HG03103 (cell line): ENCODE results near the gene PDE2A.

ENCODE experiments used
- ATAC-seq: cut with Tn5 transposase; IDR thresholded peaks from one replicate; pipeline ENCODE4 v1.9.1; 2021; ENCODE audit warnings: low read depth; ENCODE audit not compliant: unreplicated experiment

PDE2A gene

GRCh38 chr11:72673943-72674828, at the start of gene PDE2A:
TSS of gene PDE2A (minus strand) at chr11:72674422. CDS start at chr11:72674207, 215 bp downstream.
- no peak for ATAC-seq

DNA sequence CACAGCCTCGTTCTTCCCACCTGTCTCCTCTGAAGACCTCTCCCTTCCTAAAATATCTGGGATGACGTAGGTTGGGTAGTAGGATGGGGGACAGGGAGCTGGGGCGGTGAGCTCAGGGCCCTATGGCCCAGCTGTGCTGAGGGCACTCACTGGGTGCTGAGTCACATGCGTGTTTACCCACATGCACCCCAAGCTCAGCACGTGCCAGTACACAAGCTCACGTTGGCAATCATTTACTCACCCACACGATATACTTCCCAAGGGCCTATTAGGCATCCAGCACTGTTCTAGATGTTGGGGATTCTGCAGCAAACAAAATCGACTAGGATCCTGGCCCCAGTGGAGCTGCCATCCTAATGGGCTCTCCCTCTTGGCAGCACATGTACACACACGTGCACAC, 49.3 kb upstream of the PDE2A start:
- no peak for ATAC-seq

DNA sequence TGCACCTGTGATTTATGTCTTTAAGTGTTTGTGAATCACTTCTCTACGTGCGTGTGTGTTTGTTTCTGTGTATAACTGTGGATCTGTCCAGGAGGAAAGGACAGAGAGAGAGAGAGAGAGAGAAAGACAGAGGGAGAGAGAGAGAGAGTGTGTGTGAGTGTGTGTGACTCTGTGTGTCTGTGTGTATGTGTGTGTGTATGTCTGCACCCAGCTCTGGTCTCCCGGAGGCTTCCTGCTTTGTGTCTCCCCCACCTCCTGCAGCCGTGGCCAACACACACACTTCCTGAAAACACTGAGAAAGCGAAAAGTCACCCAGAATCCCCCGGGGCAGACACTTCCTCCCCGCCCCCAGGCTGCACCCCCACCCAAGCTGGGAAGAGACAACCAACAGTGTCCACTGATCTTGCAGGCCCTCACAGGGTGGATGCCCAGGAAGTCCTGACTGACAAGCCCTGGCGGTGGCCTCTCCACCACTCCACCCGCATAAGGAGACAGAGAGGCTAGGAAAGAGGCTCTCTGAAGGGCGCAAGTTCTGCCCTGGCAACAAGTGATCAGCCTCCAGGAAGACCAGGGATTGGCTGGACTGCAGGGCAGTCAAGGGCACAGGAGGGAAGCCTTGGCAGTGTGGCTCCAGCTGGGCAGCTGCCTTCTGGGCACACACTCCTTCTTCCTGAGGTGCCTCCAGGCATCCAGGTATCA, 48.0 kb upstream of the PDE2A start:
- peak; percentile 77 for ATAC-seq

DNA sequence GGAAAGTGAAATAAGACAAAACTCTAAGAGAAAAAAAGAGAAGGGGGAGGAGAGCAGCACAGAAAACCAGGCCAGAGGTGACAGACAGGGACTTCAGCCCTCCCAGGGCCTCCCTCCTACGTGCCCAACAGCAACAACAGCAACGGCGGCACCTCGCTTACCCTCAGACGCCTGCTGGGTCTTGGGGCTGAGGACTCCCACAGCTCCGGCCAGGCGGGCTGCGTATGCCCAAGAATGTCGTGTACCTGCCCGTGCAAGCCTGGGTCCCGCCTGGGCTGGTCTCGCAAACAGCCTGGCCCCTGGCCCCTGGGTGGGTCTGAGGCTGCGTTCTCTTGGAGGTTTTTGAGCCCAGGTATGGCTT, 47.4 kb upstream of the PDE2A start:
- peak; percentile 5 for ATAC-seq

- ATAC-seq, result no peak
Measured at GRCh38 chr11:72721276-72721675, 47.1 kb upstream of the PDE2A start.

DNA sequence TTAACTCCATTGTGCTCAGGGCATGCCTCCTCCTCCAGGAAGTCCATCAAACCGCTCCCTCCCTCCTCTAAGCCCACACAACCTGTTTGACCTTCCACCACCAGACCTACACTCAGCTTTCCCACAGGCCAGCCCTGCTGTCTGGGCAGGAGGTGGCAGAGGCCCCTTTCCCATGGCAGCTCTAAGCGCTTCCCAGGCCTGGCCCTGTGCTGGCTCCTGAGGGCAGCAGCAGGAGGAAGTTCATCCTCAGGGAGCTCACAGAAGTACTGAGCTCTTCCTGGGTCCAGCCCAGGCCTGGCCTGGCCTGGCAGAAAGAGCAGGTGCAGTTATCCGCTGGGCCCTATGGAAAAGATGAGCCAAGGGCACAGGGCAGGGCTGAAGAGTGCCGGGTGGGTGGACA, 46.6 kb upstream of the PDE2A start:
- ATAC-seq, result no peak

DNA sequence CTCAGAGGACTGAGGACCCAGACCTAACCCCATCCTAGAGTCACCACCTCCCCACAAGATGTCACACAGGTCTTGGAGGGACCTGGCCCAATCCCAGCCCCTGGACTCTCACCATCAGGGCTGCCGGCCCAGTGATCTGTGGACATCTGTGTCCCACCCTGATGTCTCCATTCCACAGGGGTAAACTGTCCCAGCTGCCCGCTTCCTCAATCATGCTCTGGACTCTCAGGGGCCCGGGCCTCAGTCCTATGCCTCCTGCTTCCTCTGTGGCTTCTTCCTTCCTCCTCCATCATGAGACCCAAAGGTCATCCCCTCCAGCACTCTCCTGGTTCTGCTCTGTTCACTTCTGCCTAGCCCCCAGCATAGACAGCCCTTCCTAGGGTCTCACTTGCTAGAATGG, 45.8 kb upstream of the PDE2A start:
- no peak for ATAC-seq

- no peak for ATAC-seq
Measured at GRCh38 chr11:72719551-72719950, 45.3 kb upstream of the PDE2A start.

DNA sequence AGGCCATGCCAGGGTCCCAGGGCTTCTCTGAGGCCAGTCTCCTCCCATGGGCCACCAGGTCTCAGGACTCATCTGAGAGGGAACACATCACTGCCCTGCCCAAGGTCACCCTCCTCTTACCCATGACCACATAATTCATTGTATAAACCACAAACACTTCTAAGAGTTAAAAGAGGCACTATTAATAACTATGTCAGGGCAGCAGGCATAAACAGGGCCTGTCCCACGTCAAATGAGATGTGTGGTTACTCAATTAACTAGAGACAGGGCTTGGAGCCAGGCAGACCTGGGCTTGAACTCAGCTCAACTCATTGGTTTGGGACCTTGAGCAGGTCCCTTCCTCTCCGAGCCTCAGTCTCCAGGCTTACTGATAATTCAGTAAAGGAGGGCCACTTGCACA, 44.9 kb upstream of the PDE2A start:
- no peak for ATAC-seq

- ATAC-seq, result no peak
Measured at GRCh38 chr11:72718101-72718501, 43.9 kb upstream of the PDE2A start.

DNA sequence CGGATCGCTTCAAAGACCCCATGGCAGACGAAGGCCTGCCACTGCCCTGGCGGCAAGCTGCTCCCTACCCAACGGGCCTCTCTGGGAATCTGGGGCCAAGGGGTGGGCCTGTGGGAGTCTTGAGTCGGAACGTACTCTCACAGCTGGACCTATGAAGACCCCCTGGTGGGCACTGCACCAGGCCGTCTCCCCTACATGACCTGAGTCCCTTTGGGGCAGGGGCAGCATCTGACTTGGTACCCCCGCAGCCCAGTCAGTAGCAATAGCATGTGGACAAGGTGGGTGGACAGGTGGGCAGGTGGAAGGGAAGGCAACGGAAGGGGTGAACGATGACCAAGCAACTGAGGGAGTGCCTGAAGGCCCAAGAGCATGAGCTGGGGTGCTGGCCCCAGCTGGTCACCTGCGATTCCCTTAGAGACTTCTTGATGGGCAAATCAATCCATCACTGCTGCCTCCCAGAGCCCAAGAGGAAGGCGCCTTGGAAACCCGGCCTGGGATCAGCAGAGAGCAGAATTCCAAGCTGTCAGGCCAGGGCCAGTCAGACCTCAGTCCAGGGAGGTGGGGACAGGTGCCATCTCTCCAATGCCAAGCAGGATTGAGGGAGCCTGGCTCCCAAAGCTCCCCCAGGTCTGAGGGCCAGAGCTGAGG, 42.7 kb upstream of the PDE2A start:
- no peak for ATAC-seq

DNA sequence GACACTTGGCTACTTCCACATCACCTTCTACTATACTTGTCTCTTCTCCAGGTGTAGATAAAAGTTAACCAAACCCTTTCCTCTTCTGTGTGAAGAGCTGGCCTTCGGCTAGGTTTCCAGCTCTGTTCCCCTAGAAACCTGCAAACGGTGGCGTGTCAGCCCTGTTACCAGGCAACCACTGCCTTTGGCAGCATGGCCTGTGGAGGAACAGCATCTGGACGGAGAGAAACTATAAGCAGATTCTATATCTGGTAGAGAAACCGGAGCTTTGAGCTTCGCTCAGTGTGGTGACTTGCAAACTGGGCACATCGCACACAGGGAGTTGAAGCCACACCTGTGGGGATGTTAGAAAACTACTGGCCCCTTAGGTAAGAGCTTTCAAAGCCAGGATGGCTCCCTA, 42.1 kb upstream of the PDE2A start:
- ATAC-seq, result no peak

- no peak for ATAC-seq
Measured at GRCh38 chr11:72712841-72713240, 38.6 kb upstream of the PDE2A start.

GRCh38 chr11:72712168-72712751, 38.0 kb upstream of the PDE2A start:
- ATAC-seq, result no peak

- ATAC-seq, result no peak
Measured at GRCh38 chr11:72711141-72711540, 36.9 kb upstream of the PDE2A start.

DNA sequence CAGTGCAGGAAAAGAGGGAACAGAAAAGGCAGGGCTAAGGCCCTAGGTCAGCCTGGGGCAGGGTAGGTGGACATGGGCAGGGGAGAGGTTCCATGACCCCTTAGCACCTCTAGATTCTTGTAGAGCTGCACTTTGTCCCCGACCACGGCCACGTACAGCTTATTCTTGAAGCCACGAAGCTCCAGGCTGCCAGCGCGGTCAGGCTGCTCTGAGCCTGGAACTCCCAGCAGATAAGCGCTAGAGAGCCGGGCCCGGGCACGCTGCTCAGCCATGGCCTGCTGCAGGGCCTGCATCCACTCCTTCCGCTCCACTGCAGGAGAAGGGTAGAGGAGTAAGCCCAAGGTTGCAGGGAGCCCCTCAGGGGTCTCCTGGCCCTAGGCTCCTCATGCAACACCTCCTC, 36.1 kb upstream of the PDE2A start:
- no peak for ATAC-seq

DNA sequence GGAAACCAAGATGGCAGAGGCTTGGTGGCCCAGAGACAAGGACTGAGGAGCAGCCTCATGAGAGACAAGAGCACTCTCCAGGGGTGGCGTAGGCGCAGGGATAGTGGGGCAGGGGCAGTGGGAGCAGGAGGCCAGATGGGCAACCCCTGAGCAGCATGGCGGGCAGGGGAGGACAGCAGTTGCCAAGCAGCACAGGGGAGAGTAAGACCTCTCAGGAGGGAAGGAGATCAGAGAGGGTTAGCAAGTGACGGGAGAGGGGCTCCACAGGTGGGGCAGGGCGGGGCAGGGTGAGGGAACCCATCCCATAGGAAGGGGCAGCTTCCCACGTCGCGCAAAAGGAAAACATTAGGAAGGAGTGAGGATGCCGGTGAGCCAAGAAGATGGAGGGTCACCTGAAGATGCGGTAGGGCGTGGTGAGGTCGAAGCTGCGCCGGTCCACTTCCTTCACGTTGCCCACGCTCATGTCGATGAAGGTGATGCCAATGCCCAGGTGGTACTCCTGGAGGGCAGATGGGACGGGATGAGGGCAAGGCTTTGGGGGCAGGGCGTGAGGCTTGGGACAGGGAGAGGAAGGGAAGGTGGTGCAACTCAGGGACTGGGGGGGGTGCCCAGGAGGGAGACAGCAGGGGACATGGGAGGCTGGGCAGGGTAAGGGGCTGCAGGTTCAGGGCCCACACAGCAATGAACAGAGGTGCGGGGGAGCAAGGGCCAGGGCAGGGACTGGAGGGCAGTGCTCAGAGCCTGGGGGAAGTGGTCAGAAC, 35.4 kb upstream of the PDE2A start:
- ATAC-seq, result no peak

- ATAC-seq, result no peak
Measured at GRCh38 chr11:72707032-72707431, 32.8 kb upstream of the PDE2A start.

GRCh38 chr11:72706579-72706978, 32.4 kb upstream of the PDE2A start:
- no peak for ATAC-seq
